ENCODE data around the gene RPL7A. TPM values are rescaled to one million over a fixed set of nuclear protein-coding genes. Genes with fewer than 3 reads are reported as not detected.
A peak's percentile ranks its signal among the peaks of the same experiment; 100 is the strongest.
"Not testable (repeated sequence)": the region's sequence is repeated elsewhere in the genome, so short reads cannot be mapped to it uniquely, and the experiment has no call there.

The RPL7A gene
- total and polyA plus RNA-seq, 5 donors from 2014 or later, result 747 to 1,813 (median 1,059) TPM

DNA sequence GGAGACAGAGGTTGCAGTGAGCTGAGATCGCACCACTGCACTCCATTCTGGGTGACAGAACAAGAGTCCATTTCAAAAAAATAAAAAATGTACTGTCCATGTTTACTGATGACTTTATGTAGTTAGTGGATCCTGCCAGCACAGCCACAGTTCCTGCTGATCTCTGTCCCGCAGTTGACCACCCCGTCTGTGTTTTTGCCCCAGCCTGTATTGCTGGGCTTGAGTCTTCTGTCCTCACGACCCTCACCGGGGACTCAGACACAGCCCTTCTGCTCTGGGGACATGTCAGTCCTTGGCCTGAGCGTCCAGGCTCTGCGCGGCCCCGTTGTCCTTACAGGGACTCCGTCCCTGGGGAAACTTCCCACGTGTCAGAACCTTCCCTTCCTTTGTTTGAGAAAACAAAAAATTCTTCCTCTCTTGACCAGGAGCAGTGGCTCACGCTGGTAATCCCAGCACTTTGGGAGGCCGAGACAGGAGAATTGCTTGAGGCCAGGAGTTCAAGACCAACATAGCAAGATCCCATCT is 26.5 kb upstream of the RPL7A start:
- Histone ChIP-seq H3K36me3 (ENCODE audit: control insufficient read depth, insufficient read depth, low read length) (no peaks in the 10 kb centered on the region), H3K27ac (ENCODE audit: insufficient read depth, low read length, poor library complexity, severe bottlenecking) (no peak overlapping the region), H3K27me3 (ENCODE audit: control insufficient read depth, insufficient read depth, low read length) (no peaks in the 10 kb centered on the region), H3K4me1 (ENCODE audit: control insufficient read depth, insufficient read depth, low read length, poor library complexity, severe bottlenecking) (no peaks in the 10 kb centered on the region), H3K9me3 (ENCODE audit: control insufficient read depth in 2 of 2, low read length in 2 of 2) (no peaks in the 10 kb centered on the region), H3K4me3 (ENCODE audit: low read depth, low read length) (no peak overlapping the region)
- Mint-ChIP-seq H3K27me3 (peaks cover 4% of the 10 kb centered on the region), H3K4me1 (no peaks in the 10 kb centered on the region), H3K4me3 (no peak overlapping the region), H3K36me3 (no peaks in the 10 kb centered on the region), H3K9me3 (no peaks in the 10 kb centered on the region), H3K27ac (peak overlapping the region in 1 of 3 donors; percentile 84)
- ATAC-seq (ENCODE audit: low read depth in 2 of 2), result no peak
- no peak for DNase-seq

DNA sequence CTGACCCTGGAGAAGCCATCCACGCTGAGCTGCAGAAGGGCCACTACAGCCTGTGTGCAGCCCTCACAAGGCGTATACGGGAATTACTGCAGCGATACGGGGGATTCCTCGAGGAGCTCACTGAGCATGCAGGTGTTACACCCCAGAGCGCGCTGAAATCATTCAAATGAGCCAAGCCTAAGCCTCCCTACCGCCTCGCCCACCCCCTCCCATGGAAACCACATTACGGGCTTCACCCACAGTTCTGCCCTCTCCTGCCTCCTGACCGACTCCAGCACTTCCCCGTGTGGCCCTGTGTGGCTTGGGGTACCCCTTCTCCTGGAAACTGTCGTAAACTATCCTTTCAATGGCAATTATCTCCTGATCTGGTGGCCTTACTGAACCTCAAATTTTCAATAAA is 25.3 kb upstream of the RPL7A start:
- H3K4me1 ChIP-seq (ENCODE audit: control insufficient read depth, insufficient read depth, low read length, poor library complexity, severe bottlenecking), result no peaks in the 10 kb centered on the region
- H3K27ac Mint-ChIP-seq, result no peak overlapping the region
- H3K27me3 ChIP-seq (ENCODE audit: control insufficient read depth, insufficient read depth, low read length), result no peaks in the 10 kb centered on the region
- H3K36me3 ChIP-seq (ENCODE audit: control insufficient read depth, insufficient read depth, low read length), result no peaks in the 10 kb centered on the region
- H3K27me3 Mint-ChIP-seq, result peaks cover 4% of the 10 kb centered on the region
- no peaks in the 10 kb centered on the region for H3K36me3 Mint-ChIP-seq
- ATAC-seq (ENCODE audit: low read depth in 2 of 2) (no peak), DNase-seq (no peak)
- peaks cover 0 to under 1% (median 0%) of the 10 kb centered on the region in 4 donors for H3K4me1 Mint-ChIP-seq
- no peaks in the 10 kb centered on the region for H3K9me3 Mint-ChIP-seq
- H3K9me3 ChIP-seq (ENCODE audit: control insufficient read depth in 2 of 2, low read length in 2 of 2), result no peaks in the 10 kb centered on the region
- H3K27ac ChIP-seq (ENCODE audit: insufficient read depth, low read length, poor library complexity, severe bottlenecking), result no peak overlapping the region
- no peak overlapping the region for H3K4me3 ChIP-seq (ENCODE audit: low read depth, low read length)
- H3K4me3 Mint-ChIP-seq, result no peak overlapping the region

DNA sequence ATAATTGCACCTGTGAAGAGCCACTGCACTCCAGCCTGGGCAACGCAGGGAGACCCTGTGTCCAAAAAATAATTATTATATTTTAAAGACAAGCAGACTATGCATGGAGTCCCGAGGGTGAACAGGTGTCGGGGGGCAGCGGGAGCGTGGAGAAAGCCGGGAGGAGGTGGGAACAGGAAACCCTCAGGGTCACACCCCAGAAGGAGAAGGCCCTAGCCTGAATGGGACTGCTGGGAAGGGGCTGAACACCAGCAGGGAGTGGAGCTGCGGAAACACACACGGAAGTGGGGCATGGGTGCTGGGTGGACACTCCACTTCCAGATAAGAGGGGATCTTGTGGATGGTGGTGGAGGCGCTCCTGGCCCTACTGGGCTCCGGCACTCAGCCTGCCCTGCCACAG is 24.8 kb upstream of the RPL7A start:
- Histone ChIP-seq H3K36me3 (ENCODE audit: control insufficient read depth, insufficient read depth, low read length) (no peaks in the 10 kb centered on the region), H3K4me3 (ENCODE audit: low read depth, low read length) (no peak overlapping the region), H3K9me3 (ENCODE audit: control insufficient read depth in 2 of 2, low read length in 2 of 2) (no peaks in the 10 kb centered on the region), H3K27me3 (ENCODE audit: control insufficient read depth, insufficient read depth, low read length) (no peaks in the 10 kb centered on the region), H3K4me1 (ENCODE audit: control insufficient read depth, insufficient read depth, low read length, poor library complexity, severe bottlenecking) (no peaks in the 10 kb centered on the region), H3K27ac (ENCODE audit: insufficient read depth, low read length, poor library complexity, severe bottlenecking) (no peak overlapping the region)
- H3K4me1 Mint-ChIP-seq, result peaks cover 0 to 3% (median 0%) of the 10 kb centered on the region in 4 donors
- H3K27ac Mint-ChIP-seq, result no peak overlapping the region
- H3K4me3 Mint-ChIP-seq, result no peak overlapping the region
- DNase-seq (no peak), ATAC-seq (ENCODE audit: low read depth in 2 of 2) (no peak)
- H3K36me3 Mint-ChIP-seq, result no peaks in the 10 kb centered on the region
- peaks cover 4% of the 10 kb centered on the region for H3K27me3 Mint-ChIP-seq
- H3K9me3 Mint-ChIP-seq, result no peaks in the 10 kb centered on the region

DNA sequence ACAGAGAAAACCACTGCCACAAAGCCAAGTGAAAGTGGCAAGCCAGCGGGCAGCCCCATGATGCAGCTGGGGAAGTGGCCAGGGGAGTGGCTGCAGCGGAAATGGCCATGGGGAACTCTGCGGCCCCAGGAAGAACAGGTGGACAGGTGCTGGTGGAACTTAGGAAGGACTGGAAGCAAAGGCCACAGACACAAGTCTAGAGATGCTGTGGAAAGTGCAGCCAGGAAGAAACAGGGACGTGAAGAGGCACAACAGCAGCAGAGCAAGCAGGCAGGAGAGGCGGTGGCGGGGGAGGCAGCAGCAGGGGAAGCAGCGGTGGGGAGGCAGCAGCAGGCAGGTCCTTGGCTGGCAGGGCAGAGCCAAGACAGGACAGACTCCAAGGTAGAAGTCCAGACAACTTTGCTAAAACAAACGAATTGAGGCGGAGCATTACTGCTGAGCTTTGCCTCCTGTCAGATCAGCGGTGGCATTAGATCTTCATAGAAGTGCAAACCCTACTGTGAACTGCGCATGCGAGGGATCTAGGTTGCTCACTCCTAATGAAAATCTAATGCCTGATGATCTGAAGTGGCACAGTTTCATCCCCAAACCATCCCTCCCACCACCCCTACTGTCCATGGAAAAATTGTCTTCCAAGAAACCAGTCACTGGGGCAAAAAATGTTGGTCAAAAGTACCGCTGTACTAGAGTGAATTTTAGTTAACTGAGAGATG is 23.9 kb upstream of the RPL7A start:
- H3K9me3 ChIP-seq (ENCODE audit: control insufficient read depth in 2 of 2, low read length in 2 of 2), result no peaks in the 10 kb centered on the region
- ATAC-seq (ENCODE audit: low read depth in 2 of 2) (no peak), DNase-seq (no peak)
- no peak overlapping the region for H3K4me3 Mint-ChIP-seq
- no peaks in the 10 kb centered on the region for H3K36me3 ChIP-seq (ENCODE audit: control insufficient read depth, insufficient read depth, low read length)
- no peak overlapping the region for H3K27ac ChIP-seq (ENCODE audit: insufficient read depth, low read length, poor library complexity, severe bottlenecking)
- peak overlapping the region in 1 of 3 donors; percentile 87 for H3K27ac Mint-ChIP-seq
- H3K27me3 Mint-ChIP-seq, result peaks cover 4% of the 10 kb centered on the region
- peaks cover 0 to 9% (median 2%) of the 10 kb centered on the region in 4 donors for H3K4me1 Mint-ChIP-seq
- no peaks in the 10 kb centered on the region for H3K27me3 ChIP-seq (ENCODE audit: control insufficient read depth, insufficient read depth, low read length)
- no peaks in the 10 kb centered on the region for H3K36me3 Mint-ChIP-seq
- H3K4me3 ChIP-seq (ENCODE audit: low read depth, low read length), result no peak overlapping the region
- no peaks in the 10 kb centered on the region for H3K4me1 ChIP-seq (ENCODE audit: control insufficient read depth, insufficient read depth, low read length, poor library complexity, severe bottlenecking)
- H3K9me3 Mint-ChIP-seq, result no peaks in the 10 kb centered on the region

DNA sequence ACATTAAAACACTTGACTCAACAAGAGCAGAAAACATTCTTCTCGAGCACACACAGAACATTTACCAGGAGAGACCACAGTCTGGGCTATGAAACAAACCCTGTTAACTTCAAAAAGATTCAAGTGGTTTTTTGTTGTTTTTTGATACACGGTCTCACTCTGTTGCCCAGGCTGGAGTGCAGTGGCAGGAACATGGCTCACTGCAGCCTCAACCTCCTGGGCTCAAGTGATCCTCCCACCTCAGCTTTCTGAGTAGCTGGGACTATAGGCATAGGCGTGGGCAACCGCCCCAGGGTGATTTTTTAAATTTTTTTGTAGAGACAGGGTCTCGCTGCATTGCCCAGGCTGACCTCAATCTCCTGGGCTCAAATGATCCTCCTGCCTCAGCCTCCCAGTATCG is 21.0 kb upstream of the RPL7A start:
- H3K27ac Mint-ChIP-seq, result not testable (repeated sequence)

DNA sequence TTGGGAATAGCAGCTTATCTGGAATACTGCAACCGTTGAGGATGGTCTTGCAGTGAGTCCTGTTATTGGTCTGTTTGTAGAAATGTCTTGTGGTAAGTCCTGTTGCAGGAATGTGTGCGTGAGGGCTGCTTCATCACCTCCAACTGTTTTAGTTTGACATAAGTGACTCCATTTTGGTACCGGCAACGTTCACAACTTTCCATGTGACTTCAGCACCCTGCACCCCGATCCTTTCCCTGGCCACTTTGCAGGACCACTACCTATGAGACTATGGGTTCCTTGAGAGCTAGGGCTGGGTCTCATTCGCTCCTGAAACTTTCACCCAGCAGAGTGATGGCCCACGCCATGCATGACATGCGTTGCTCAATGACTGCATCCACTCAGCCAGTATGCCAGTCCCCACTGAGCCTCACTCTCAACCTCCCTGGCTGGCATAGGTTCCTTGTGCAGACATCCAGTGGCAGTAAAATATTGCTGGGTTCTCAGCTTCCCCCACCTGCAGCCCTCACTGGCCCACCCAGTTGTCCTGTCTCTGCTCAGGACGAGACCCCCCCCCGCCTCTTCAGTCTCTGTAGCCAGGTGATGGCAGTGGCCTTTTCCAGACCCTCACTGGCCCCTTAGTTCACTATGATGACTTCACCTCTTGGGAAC is 20.1 kb upstream of the RPL7A start:
- H3K27me3 ChIP-seq (ENCODE audit: control insufficient read depth, insufficient read depth, low read length), result no peaks in the 10 kb centered on the region
- H3K9me3 Mint-ChIP-seq, result no peaks in the 10 kb centered on the region
- ATAC-seq (ENCODE audit: low read depth in 2 of 2) (no peak), DNase-seq (no peak)
- no peak overlapping the region for H3K27ac ChIP-seq (ENCODE audit: insufficient read depth, low read length, poor library complexity, severe bottlenecking)
- peaks cover 0 to 17% (median 10%) of the 10 kb centered on the region in 4 donors for H3K4me1 Mint-ChIP-seq
- peaks cover 10% of the 10 kb centered on the region for H3K36me3 Mint-ChIP-seq
- no peaks in the 10 kb centered on the region for H3K27me3 Mint-ChIP-seq
- no peak overlapping the region for H3K4me3 Mint-ChIP-seq
- H3K36me3 ChIP-seq (ENCODE audit: control insufficient read depth, insufficient read depth, low read length), result peaks cover 27% of the 10 kb centered on the region
- H3K4me3 ChIP-seq (ENCODE audit: low read depth, low read length), result no peak overlapping the region
- H3K27ac Mint-ChIP-seq, result peak overlapping the region in 1 of 3 donors; percentile 14
- H3K4me1 ChIP-seq (ENCODE audit: control insufficient read depth, insufficient read depth, low read length, poor library complexity, severe bottlenecking), result no peaks in the 10 kb centered on the region
- no peaks in the 10 kb centered on the region for H3K9me3 ChIP-seq (ENCODE audit: control insufficient read depth in 2 of 2, low read length in 2 of 2)

More for the DNA sequence above, 21.0 kb upstream of the RPL7A start:
- Mint-ChIP-seq H3K4me1 (peaks cover 0 to 14% (median 10%) of the 10 kb centered on the region in 4 donors), H3K36me3 (peaks cover 10% of the 10 kb centered on the region)
- H3K9me3 ChIP-seq (ENCODE audit: control insufficient read depth in 2 of 2, low read length in 2 of 2); H3K27ac ChIP-seq (ENCODE audit: insufficient read depth, low read length, poor library complexity, severe bottlenecking); H3K9me3 Mint-ChIP-seq; H3K4me3 Mint-ChIP-seq; H3K4me3 ChIP-seq (ENCODE audit: low read depth, low read length); DNase-seq; H3K27me3 ChIP-seq (ENCODE audit: control insufficient read depth, insufficient read depth, low read length); H3K27me3 Mint-ChIP-seq; H3K4me1 ChIP-seq (ENCODE audit: control insufficient read depth, insufficient read depth, low read length, poor library complexity, severe bottlenecking); ATAC-seq (ENCODE audit: low read depth in 2 of 2): not testable (repeated sequence)
- peaks cover 18% of the 10 kb centered on the region for H3K36me3 ChIP-seq (ENCODE audit: control insufficient read depth, insufficient read depth, low read length)

DNA sequence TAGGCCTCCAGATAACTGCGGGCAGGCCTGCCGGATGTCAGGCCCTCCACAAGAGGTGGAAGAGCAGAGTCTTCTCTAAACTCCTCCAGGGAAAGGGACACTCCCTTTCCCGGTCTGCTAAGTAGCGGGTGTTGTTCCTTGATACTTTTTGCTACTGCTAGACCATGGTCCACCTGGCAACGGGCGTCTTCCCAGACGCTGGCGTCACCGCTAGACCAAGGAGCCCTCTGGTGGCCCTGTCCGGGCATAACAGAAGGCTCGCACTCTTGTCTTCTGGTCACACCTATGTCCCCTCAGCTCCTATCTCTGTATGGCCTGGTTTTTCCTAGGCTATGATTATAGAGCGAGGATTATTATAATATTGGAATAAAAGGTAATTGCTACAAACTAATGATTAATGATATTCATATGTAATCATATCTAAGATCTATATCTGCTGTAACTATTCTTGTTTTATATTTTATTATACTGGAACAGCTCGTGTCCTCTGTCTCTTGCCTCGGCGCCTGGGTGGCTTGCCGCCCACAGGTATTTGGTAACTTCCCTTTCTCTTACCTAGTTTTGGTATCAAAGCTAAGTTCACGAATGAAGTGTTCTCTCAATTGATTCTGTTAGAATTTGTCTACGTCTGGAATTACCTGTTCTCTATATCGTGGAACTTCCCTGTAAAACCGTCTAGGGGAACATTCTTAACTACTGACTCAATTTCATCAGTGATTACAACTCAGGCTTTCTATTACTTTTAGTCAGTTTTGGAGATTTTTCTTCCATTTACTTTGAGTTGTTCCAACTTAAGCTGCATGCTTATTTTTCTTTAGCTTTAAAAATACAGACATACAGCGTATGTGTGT is 18.5 kb upstream of the RPL7A start:
- H3K27ac ChIP-seq (ENCODE audit: insufficient read depth, low read length, poor library complexity, severe bottlenecking); H3K9me3 ChIP-seq (ENCODE audit: control insufficient read depth in 2 of 2, low read length in 2 of 2); H3K27me3 Mint-ChIP-seq; DNase-seq; ATAC-seq (ENCODE audit: low read depth in 2 of 2); H3K27me3 ChIP-seq (ENCODE audit: control insufficient read depth, insufficient read depth, low read length); H3K9me3 Mint-ChIP-seq; H3K4me3 Mint-ChIP-seq; H3K4me1 ChIP-seq (ENCODE audit: control insufficient read depth, insufficient read depth, low read length, poor library complexity, severe bottlenecking); H3K4me3 ChIP-seq (ENCODE audit: low read depth, low read length): not testable (repeated sequence)
- H3K27ac Mint-ChIP-seq, result peak overlapping the region in 1 of 3 donors; percentile 81
- peaks cover 42% of the 10 kb centered on the region for H3K36me3 ChIP-seq (ENCODE audit: control insufficient read depth, insufficient read depth, low read length)
- peaks cover 0 to 29% (median 10%) of the 10 kb centered on the region in 4 donors for H3K4me1 Mint-ChIP-seq
- peaks cover 17% of the 10 kb centered on the region for H3K36me3 Mint-ChIP-seq
